Keratinocyte (primary cell): ENCODE results near the gene LIX1. TPM values are rescaled to one million over a fixed set of nuclear protein-coding genes. Genes with fewer than 3 reads are reported as not detected.

Source experiments
- DNase-seq: peaks from one replicate; pipeline ENCODE4 v3.0.0-alpha.2; 2011; ENCODE audit warnings: low read depth, missing footprints, low spot score
- FAIRE-seq: peaks from 2 replicates; lab custom pipeline; 2011; peaks lifted over from hg19 to GRCh38; lab: Jason Lieb, UNC
- H2AFZ ChIP-seq: 2 replicates; pipeline ENCODE4 v1.6.0; 2012; ENCODE audit warnings: low read length, control low read depth, inconsistent platforms; ENCODE audit not compliant: control insufficient read depth
- H3K27ac ChIP-seq: 2 replicates; pipeline ENCODE4 v1.5.1; 2011; ENCODE audit warnings: low read length; ENCODE audit not compliant: control insufficient read depth, insufficient read depth
- H3K27me3 ChIP-seq: 3 replicates; pipeline ENCODE4 v1.6.0; 2011; ENCODE audit warnings: low read length; ENCODE audit not compliant: control insufficient read depth, insufficient read depth; ENCODE audit errors: extremely low read depth
- H3K36me3 ChIP-seq, 2 experiments: 2 replicates in 1 of 2; 3 replicates in 1 of 2; pipeline ENCODE4 v1.5.1; 2011; ENCODE audit warnings: low read length in 2 of 2, mild to moderate bottlenecking in 1 of 2; ENCODE audit not compliant: control insufficient read depth in 2 of 2, insufficient read depth in 2 of 2; ENCODE audit errors: extremely low read depth in 1 of 2
- H3K4me1 ChIP-seq: 3 replicates; pipeline ENCODE4 v1.5.1; 2011; ENCODE audit warnings: low read length; ENCODE audit not compliant: control insufficient read depth, insufficient read depth; ENCODE audit errors: extremely low read depth
- H3K4me2 ChIP-seq: 3 replicates; pipeline ENCODE4 v1.6.0; 2011; ENCODE audit warnings: low read depth, low read length; ENCODE audit not compliant: control insufficient read depth, insufficient read depth; ENCODE audit errors: extremely low read depth
- H3K4me3 ChIP-seq, 3 experiments: fragments of 200-600 bp in 1 of 3; sonication (generic) in 1 of 3; 2 replicates in 2 of 3; 3 replicates in 1 of 3; pipeline ENCODE4 v1.5.1; 2011 to 2016; ENCODE audit warnings: low read length in 3 of 3, mild to moderate bottlenecking in 3 of 3, control low read depth in 2 of 3, inconsistent platforms in 1 of 3, low read depth in 1 of 3, mixed read lengths in 1 of 3, mixed run types in 1 of 3, moderate library complexity in 1 of 3; ENCODE audit not compliant: control insufficient read depth in 2 of 3, insufficient read depth in 2 of 3; ENCODE audit errors: extremely low read depth in 1 of 3
- H3K79me2 ChIP-seq: 2 replicates; pipeline ENCODE4 v1.6.0; 2012; ENCODE audit warnings: low read length; ENCODE audit not compliant: control insufficient read depth, insufficient read depth
- H3K9ac ChIP-seq: 3 replicates; pipeline ENCODE4 v1.6.0; 2011; ENCODE audit warnings: low read length; ENCODE audit not compliant: control insufficient read depth, insufficient read depth; ENCODE audit errors: extremely low read depth
- H3K9me1 ChIP-seq: 3 replicates; pipeline ENCODE4 v1.6.0; 2011; ENCODE audit warnings: low read length; ENCODE audit not compliant: control insufficient read depth, insufficient read depth; ENCODE audit errors: extremely low read depth
- H3K9me3 ChIP-seq: 2 replicates; pipeline ENCODE4 v1.5.1; 2012; ENCODE audit warnings: low read depth, low read length; ENCODE audit not compliant: control insufficient read depth
- H4K20me1 ChIP-seq: 3 replicates; pipeline ENCODE4 v1.6.0; 2011; ENCODE audit warnings: low read length; ENCODE audit not compliant: control insufficient read depth, insufficient read depth; ENCODE audit errors: extremely low read depth
- EZH2 ChIP-seq: IDR thresholded peaks from one replicate; pipeline ENCODE4 v1.6.1; 2012; ENCODE audit warnings: inconsistent platforms, mild to moderate bottlenecking, low read length, moderate library complexity
- dilution Hi-C: fragments of 300-500 bp; cut with MboI; formaldehyde crosslinking; loops from one replicate; pipeline ENCODE4 v1.7.0; 2020; ENCODE audit warnings: low sequenced_read_pairs; ENCODE audit not compliant: extremely low pct_ligation_motif_present
- polyA plus RNA-seq, 5 experiments: library from polyadenylated mRNA; depleted of rRNA in 3 of 5; stranded (reverse) in 3 of 5; stranded (forward) in 1 of 5; unstranded in 1 of 5; fragments of >200 nt; gene quantifications; 1 replicate in 1 of 5; 2 replicates in 3 of 5; 3 replicates in 1 of 5; pipeline versions ENCODE4 v1.2.1 to v1.2.3, GENCODE V29; 2011 to 2012; ENCODE audit warnings: missing spikeins in 2 of 5, low read depth in 1 of 5, low replicate concordance in 1 of 5
- TF ChIP-seq, protein P1 (sequence below), 3 experiments: IDR thresholded peaks in 1 of 3; conservative IDR thresholded peaks in 1 of 3; optimal IDR thresholded peaks in 1 of 3; 2 replicates in 2 of 3; 3 replicates in 1 of 3; pipeline versions ENCODE3 to v1.5.1; 2011; ENCODE audit warnings: low read length in 3 of 3, mild to moderate bottlenecking in 3 of 3, moderate library complexity in 2 of 3, control low read depth in 1 of 3, inconsistent platforms in 1 of 3; ENCODE audit not compliant: insufficient read depth in 2 of 3; ENCODE audit errors: extremely low read depth in 1 of 3

The LIX1 gene
- polyA plus RNA-seq, 1 donor (not counting 4 experiments of a cell fraction or from before 2014, with no cell fraction given) = not detected

DNA sequence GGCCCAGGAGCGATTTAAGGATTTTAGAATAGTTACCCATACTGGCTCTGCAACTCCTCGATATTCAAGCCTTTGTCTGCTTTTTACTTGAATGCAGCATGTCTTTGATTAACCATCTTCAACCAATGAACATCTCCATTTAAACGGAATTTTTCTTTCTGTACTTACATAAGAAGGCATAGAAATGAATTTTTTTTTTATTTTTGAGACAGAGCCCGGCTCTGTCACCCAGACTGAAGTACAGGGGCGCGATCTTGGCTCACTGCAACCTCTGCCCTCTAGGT, 41.5 kb upstream of the LIX1 start:
- no peaks in the 10 kb centered on the region for H4K20me1 ChIP-seq
- peak overlapping the region; percentile 99 for H3K27ac ChIP-seq
- FAIRE-seq = no peak
- peak overlapping the region; percentile 73 to 96 (median 86) for H3K4me3 ChIP-seq
- dilution Hi-C loops = no loop called here
- H2AFZ ChIP-seq = peak overlapping the region; percentile 99
- H3K9me1 ChIP-seq = no peaks in the 10 kb centered on the region
- peak overlapping the region; percentile 92 for H3K9ac ChIP-seq
- peaks cover 12% of the 10 kb centered on the region for H3K4me1 ChIP-seq
- no peaks in the 10 kb centered on the region for H3K27me3 ChIP-seq
- TF ChIP-seq, protein P1, sequence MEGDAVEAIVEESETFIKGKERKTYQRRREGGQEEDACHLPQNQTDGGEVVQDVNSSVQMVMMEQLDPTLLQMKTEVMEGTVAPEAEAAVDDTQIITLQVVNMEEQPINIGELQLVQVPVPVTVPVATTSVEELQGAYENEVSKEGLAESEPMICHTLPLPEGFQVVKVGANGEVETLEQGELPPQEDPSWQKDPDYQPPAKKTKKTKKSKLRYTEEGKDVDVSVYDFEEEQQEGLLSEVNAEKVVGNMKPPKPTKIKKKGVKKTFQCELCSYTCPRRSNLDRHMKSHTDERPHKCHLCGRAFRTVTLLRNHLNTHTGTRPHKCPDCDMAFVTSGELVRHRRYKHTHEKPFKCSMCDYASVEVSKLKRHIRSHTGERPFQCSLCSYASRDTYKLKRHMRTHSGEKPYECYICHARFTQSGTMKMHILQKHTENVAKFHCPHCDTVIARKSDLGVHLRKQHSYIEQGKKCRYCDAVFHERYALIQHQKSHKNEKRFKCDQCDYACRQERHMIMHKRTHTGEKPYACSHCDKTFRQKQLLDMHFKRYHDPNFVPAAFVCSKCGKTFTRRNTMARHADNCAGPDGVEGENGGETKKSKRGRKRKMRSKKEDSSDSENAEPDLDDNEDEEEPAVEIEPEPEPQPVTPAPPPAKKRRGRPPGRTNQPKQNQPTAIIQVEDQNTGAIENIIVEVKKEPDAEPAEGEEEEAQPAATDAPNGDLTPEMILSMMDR (optimal IDR thresholded peaks at IDR 0.05 in 1 of 3, IDR thresholded peaks at IDR 0.05 in 1 of 3, conservative IDR thresholded peaks at IDR 0.05 in 1 of 3; ENCODE audit: extremely low read depth in 1 of 3, insufficient read depth in 2 of 3, low read length in 3 of 3) = no peak
- TF ChIP-seq EZH2 = no peak
- H3K9me3 ChIP-seq = no peaks in the 10 kb centered on the region
- H3K79me2 ChIP-seq = peaks cover 28% of the 10 kb centered on the region
- H3K36me3 ChIP-seq = no peaks in the 10 kb centered on the region
- no peak for DNase-seq
- H3K4me2 ChIP-seq = peak overlapping the region; percentile 88

DNA sequence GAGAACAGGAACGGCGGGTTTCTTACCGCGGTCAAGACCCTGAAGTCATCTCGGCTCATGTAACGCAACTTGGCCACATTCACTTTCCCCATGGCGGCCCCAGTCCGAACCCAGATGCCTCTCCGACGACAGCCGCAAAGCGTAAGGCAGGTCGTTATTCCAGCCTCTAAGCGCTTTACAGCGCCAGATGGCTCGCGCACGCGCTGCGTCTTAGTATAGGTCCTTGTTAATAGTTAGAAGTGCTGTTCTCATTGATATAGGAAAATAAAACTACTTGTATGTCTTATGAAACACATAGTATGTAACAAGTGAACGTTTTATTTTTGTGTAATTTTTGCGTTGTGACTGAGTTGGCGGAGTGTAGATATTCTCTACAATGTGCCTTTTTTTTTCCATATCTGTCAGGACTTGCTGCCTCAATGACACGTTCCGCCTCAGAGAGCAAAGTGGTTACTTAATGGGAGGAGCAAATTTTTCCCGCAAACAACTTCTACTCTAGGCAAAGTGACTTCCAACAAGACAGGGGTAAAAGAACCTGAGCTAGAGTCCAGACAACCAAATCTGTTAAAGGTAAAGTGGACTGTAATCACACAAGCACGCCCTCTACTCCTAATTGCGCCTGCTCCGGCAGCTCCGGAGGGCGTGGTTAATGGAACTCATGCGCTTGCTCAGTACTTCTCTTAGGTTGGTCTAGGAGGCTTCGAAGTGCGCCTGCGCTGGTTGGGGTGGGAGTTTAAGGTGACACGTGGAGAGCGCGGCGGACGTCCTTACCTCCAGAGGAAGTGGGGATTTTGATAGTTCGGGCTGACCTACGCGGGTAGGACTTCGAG, 40.9 kb upstream of the LIX1 start, which contains the start of gene RIOK2:
Gene RIOK2, minus strand, starts transcription at position 148 of the 830 bp plus-strand sequence. Its CDS starts 56 bp downstream, at position 92.
- H3K27me3 ChIP-seq = no peaks in the 10 kb centered on the region
- FAIRE-seq (peak; percentile 90), DNase-seq (peak; percentile 82)
- peaks cover under 1 to 4% of the 10 kb centered on the region in 2 experiments for H3K36me3 ChIP-seq
- peak within 1 kb of the TSS; percentile 99 for H2AFZ ChIP-seq
- H4K20me1 ChIP-seq = no peaks in the 10 kb centered on the region
- peak within 1 kb of the TSS; percentile 88 for H3K4me2 ChIP-seq
- TF ChIP-seq, protein P1 (optimal IDR thresholded peaks at IDR 0.05 in 1 of 3, IDR thresholded peaks at IDR 0.05 in 1 of 3, conservative IDR thresholded peaks at IDR 0.05 in 1 of 3; ENCODE audit: extremely low read depth in 1 of 3, insufficient read depth in 2 of 3, low read length in 3 of 3) = no peak
- no peak for TF ChIP-seq EZH2
- dilution Hi-C loops = no loop called here
- H3K4me1 ChIP-seq = peaks cover 12% of the 10 kb centered on the region
- no peaks in the 10 kb centered on the region for H3K9me3 ChIP-seq
- no peaks in the 10 kb centered on the region for H3K9me1 ChIP-seq
- H3K79me2 ChIP-seq = peaks cover 32% of the 10 kb centered on the region
- H3K4me3 ChIP-seq = peak within 1 kb of the TSS; percentile 73 to 96 (median 86)
- H3K27ac ChIP-seq = peak within 1 kb of the TSS; percentile 99
- H3K9ac ChIP-seq = peak within 1 kb of the TSS; percentile 92
